Gastrocnemius medialis (tissue), 4 donors: ENCODE measurements around the gene TMEM131L. TPM values are rescaled to one million over a fixed set of nuclear protein-coding genes. Genes with fewer than 3 reads are reported as not detected.
A peak's percentile ranks its signal among the peaks of the same experiment; 100 is the strongest.

Source experiments
- ATAC-seq, 2 donors: fragments of 150-250 bp; one replicate each; pipeline ENCODE4 v1.9.1; 2016
- DNase-seq, 2 donors: peaks; one replicate each; pipeline ENCODE4 v3.0.0-alpha.2; 2019
- H3K27ac ChIP-seq, 4 donors: fragments of 200-600 bp; sonication (generic); 1 replicate in 1 of 4; 2 replicates in 3 of 4; pipeline ENCODE4 v1.5.1; 2016 to 2018; ENCODE audit warnings: mild to moderate bottlenecking in 2 of 4, moderate library complexity in 1 of 4
- H3K27me3 ChIP-seq, 3 donors: fragments of 200-600 bp; sonication (generic) in 2 of 3; 1 replicate in 1 of 3; 2 replicates in 2 of 3; pipeline versions ENCODE4 v1.5.1 to v1.6.0; 2016 to 2019; ENCODE audit warnings: mild to moderate bottlenecking in 1 of 3, moderate library complexity in 1 of 3
- H3K36me3 ChIP-seq, 2 donors: fragments of 200-600 bp; sonication (generic) in 1 of 2; one replicate each; pipeline ENCODE4 v1.5.1; 2017 to 2018
- H3K4me1 ChIP-seq, 2 donors: fragments of 200-600 bp; sonication (generic) in 1 of 2; one replicate each; pipeline ENCODE4 v1.5.1; 2016 to 2017; ENCODE audit warnings: mild to moderate bottlenecking in 2 of 2
- H3K4me3 ChIP-seq, 4 donors: fragments of 200-600 bp; sonication (generic) in 3 of 4; 1 replicate in 1 of 4; 2 replicates in 3 of 4; pipeline ENCODE4 v1.5.1; 2016 to 2019; ENCODE audit warnings: mild to moderate bottlenecking in 2 of 4
- H3K9me3 ChIP-seq, 3 donors: fragments of 200-600 bp; sonication (generic) in 2 of 3; 1 replicate in 1 of 3; 2 replicates in 2 of 3; pipeline ENCODE4 v1.5.1; 2016 to 2019
- CTCF ChIP-seq, 5 experiments: fragments of 450-650 bp in 3 of 5; fragments of 200-600 bp in 2 of 5; sonication (generic) in 2 of 5; IDR thresholded peaks in 4 of 5; conservative IDR thresholded peaks in 1 of 5; 1 replicate in 4 of 5; 2 replicates in 1 of 5; pipeline ENCODE4 v1.5.1; 2016 to 2019; ENCODE audit warnings: antibody characterized with exemption in 5 of 5, mild to moderate bottlenecking in 3 of 5, moderate library complexity in 3 of 5
- POLR2A ChIP-seq, 2 donors: fragments of 450-650 bp; IDR thresholded peaks; one replicate each; pipeline ENCODE4 v1.6.1; 2017; ENCODE audit warnings: antibody characterized with exemption in 2 of 2, mild to moderate bottlenecking in 2 of 2, moderate library complexity in 2 of 2
- in situ Hi-C, 4 donors: fragments of 200-750 bp; cut with MboI; loops; one replicate each; pipeline versions ENCODE4 v1.15.0 to v1.8.0; 2017; ENCODE audit warnings: low sequenced_read_pairs in 4 of 4
- intact Hi-C: fragments of 100-400 bp; cut with DNase I; formaldehyde crosslinking; loops from one replicate; pipeline ENCODE4 v1.15.1; 2023; ENCODE audit warnings: low total_unique reads
- total RNA-seq, 4 donors: library from RNA; depleted of rRNA; stranded (reverse); fragments of >200 nt; gene quantifications; one replicate each; pipeline versions ENCODE4 v1.1.0 to v1.2.3, GENCODE V29; 2016

The TMEM131L gene
- total RNA-seq, 4 donors from 2014 or later: 4.6 to 21.4 (median 9.5) TPM

GRCh38 chr4:153464068-153464467, 2.1 kb upstream of the TMEM131L start:
- H3K27me3 ChIP-seq: no peaks in the 10 kb centered on the region
- peaks cover 34 to 39% of the 10 kb centered on the region in 2 donors for H3K4me1 ChIP-seq
- ATAC-seq (peak; percentile 64 to 68), DNase-seq (peak; percentile 42 to 55)
- peak overlapping the region; percentile 88 to 98 (median 92) for H3K27ac ChIP-seq
- intact Hi-C loops: loop anchor here (10.0 kb wide), 1 partner anchor 239 kb away; no protein-coding TSS in a partner anchor
- H3K36me3 ChIP-seq: no peaks in the 10 kb centered on the region
- in situ Hi-C loops: loop anchor here in 1 of 4 donors (10.0 kb wide), 1 partner anchor 111 kb away; no protein-coding TSS in a partner anchor
- TF ChIP-seq CTCF (IDR thresholded peaks at IDR 0.05 in 4 of 5, conservative IDR thresholded peaks at IDR 0.05 in 1 of 5) (no peak), POLR2A (IDR thresholded peaks at IDR 0.05) (no peak)
- H3K4me3 ChIP-seq: no peak overlapping the region
- H3K9me3 ChIP-seq: no peaks in the 10 kb centered on the region

- peaks cover 45 to 48% of the 10 kb centered on the region in 2 donors for H3K4me1 ChIP-seq
- no peaks in the 10 kb centered on the region for H3K36me3 ChIP-seq
- H3K27ac ChIP-seq: peak overlapping the region; percentile 88 to 98 (median 92)
- intact Hi-C loops: loop anchor here (1.0 to 10.0 kb wide), 2 partner anchors 109 to 240 kb away; no protein-coding TSS in a partner anchor
- ATAC-seq (no peak), DNase-seq (no peak)
- TF ChIP-seq POLR2A (IDR thresholded peaks at IDR 0.05) (no peak), CTCF (IDR thresholded peaks at IDR 0.05 in 4 of 5, conservative IDR thresholded peaks at IDR 0.05 in 1 of 5) (no peak)
- H3K4me3 ChIP-seq: peak overlapping the region; percentile 72 to 95 (median 86)
- H3K9me3 ChIP-seq: no peaks in the 10 kb centered on the region
- in situ Hi-C loops: loop anchor here in 1 of 4 donors (10.0 kb wide), 1 partner anchor 110 kb away; no protein-coding TSS in a partner anchor
- H3K27me3 ChIP-seq: no peaks in the 10 kb centered on the region
Observed at GRCh38 chr4:153465140-153465539, 1.0 kb upstream of the TMEM131L start.

DNA sequence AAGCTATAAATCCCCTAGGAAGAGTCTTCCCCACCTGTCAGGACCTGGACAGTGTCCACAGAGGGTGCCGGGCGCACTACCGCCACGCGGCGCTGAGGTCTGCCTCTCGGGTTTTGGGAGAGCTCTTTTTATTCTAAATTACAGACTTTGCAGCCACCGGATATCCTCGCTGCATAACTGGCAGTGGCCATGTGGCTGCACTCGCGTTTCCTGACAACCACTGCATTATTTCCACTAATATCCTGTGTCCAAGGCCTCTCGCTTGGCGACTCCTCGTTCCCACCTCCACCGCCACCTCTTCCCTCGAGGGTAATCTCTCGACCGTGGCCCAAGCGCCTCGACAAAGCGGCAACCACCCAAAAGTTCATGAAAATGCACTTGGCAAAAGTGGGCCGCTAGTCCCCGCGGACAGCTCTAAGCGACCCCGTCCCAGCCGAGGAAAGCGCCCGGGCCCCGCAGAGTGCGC, 512 bp upstream of the TMEM131L start:
- H3K9me3 ChIP-seq: no peaks in the 10 kb centered on the region
- peak overlapping the region; percentile 72 to 95 (median 86) for H3K4me3 ChIP-seq
- no peaks in the 10 kb centered on the region for H3K27me3 ChIP-seq
- peak; percentile 34 to 39 for ATAC-seq
- in situ Hi-C loops (loop anchor here in 1 of 4 donors (10.0 kb wide), 1 partner anchor 109 kb away; no protein-coding TSS in a partner anchor), intact Hi-C loops (loop anchor here (1.0 to 10.0 kb wide), 4 partner anchors 63 to 241 kb away; no protein-coding TSS in a partner anchor)
- no peak for TF ChIP-seq POLR2A (IDR thresholded peaks at IDR 0.05)
- TF ChIP-seq CTCF (IDR thresholded peaks at IDR 0.05 in 4 of 5, conservative IDR thresholded peaks at IDR 0.05 in 1 of 5): peak in 4 of 5 experiments; percentile 19 to 43 (median 31)
- H3K36me3 ChIP-seq: no peaks in the 10 kb centered on the region
- peak overlapping the region; percentile 88 to 98 (median 92) for H3K27ac ChIP-seq
- H3K4me1 ChIP-seq: peaks cover 49 to 53% of the 10 kb centered on the region in 2 donors
- DNase-seq: peak; percentile 45 to 62

DNA sequence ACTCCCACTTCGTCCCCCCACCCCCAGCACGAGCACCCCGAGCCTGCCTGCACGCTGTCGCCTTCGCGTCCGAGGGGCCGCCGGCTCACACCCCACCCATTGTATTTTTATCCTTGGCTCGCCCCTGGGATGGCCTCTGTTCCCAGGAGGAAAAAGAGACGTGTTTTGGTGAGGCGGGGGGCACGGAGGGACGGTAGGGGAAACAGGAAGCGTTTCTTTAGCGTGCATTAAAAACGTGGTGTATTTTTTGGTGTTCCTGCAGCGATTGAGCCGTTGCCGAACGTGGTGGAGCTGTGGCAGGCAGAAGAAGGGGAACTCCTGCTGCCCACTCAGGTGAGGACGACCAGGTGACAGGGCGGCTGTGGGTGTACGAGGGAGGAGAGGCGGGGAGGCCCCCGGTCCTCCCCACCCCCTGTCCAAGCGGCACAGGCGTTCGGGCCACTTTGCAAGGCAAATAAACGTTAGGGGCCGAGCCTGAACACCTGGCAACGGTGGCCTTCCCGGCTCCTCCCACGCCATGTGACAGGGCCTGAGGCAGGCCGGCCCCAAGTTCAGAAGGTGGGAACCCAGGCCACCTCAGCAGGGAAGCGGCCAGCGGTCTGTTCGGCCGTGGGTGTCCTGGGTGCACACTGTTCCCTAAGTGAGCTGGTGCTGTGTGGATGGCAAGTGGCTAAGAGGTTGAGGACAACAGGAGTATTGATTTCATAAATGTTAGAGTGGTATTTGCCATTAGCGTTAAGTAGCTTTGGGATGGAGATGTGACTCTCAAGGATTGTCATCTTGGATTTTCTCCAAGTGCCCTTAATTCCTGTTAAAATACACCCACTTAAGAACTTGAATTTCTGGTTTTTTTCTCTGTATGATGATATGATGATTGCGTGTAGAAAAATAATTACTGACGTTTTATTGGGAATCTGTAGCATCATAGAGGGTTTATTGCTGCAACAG, 1.1 kb downstream of the TMEM131L start:
- DNase-seq: peak; percentile 78 to 82
- peak; percentile 28 to 65 for TF ChIP-seq POLR2A (IDR thresholded peaks at IDR 0.05)
- no peak for TF ChIP-seq CTCF (IDR thresholded peaks at IDR 0.05 in 4 of 5, conservative IDR thresholded peaks at IDR 0.05 in 1 of 5)
- Histone ChIP-seq H3K9me3 (no peaks in the 10 kb centered on the region), H3K36me3 (no peaks in the 10 kb centered on the region), H3K27ac (peak overlapping the region; percentile 88 to 98 (median 92)), H3K4me1 (peaks cover 62 to 68% of the 10 kb centered on the region in 2 donors), H3K4me3 (peak overlapping the region; percentile 72 to 95 (median 86)), H3K27me3 (no peaks in the 10 kb centered on the region)
- in situ Hi-C loops (loop anchor here in 1 of 4 donors (10.0 kb wide), 1 partner anchor 108 kb away; no protein-coding TSS in a partner anchor), intact Hi-C loops (loop anchor here (2.0 to 10.0 kb wide), 3 partner anchors 62 to 242 kb away; no protein-coding TSS in a partner anchor)
- ATAC-seq: peak; percentile 26 to 35
